Prostate gland (tissue), 2 donors: ENCODE measurements around the gene SEC24D.

Experiments used
- CTCF ChIP-seq, 4 experiments: fragments of 200-600 bp in 2 of 4; fragments of 450-650 bp in 2 of 4; sonication (generic) in 2 of 4; IDR thresholded peaks; 1 replicate in 3 of 4; 2 replicates in 1 of 4; pipeline ENCODE4 v1.5.1; 2016 to 2019; ENCODE audit warnings: antibody characterized with exemption in 4 of 4, mild to moderate bottlenecking in 2 of 4, moderate library complexity in 2 of 4
- POLR2A ChIP-seq: fragments of 450-650 bp; IDR thresholded peaks from one replicate; pipeline ENCODE4 v1.6.1; 2016; ENCODE audit warnings: antibody characterized with exemption, mild to moderate bottlenecking
- POLR2AphosphoS5 ChIP-seq: sonication (generic); formaldehyde crosslinking; IDR thresholded peaks from one replicate; pipeline ENCODE4 v1.6.1; 2017; ENCODE audit warnings: antibody characterized with exemption

GRCh38 chr4:118821590-118822293 lies 14.2 kb downstream of the SEC24D start:
- TF ChIP-seq CTCF (IDR thresholded peaks at IDR 0.05) (no peak), POLR2A (no peak), POLR2AphosphoS5 (no peak)
